GM23248 (cell line): ENCODE results near the gene FGGY. TPM values are rescaled to one million over a fixed set of nuclear protein-coding genes. Genes with fewer than 3 reads are reported as not detected.

Experiments
- DNase-seq: peaks from one replicate; pipeline ENCODE4 v3.0.0-alpha.2; 2015
- H2AFZ ChIP-seq: fragments of 200-600 bp; sonication (generic); 2 replicates; pipeline ENCODE4 v1.6.1; 2016; ENCODE audit warnings: antibody characterized with exemption
- H3F3A ChIP-seq: fragments of 200-600 bp; sonication (generic); 2 replicates; pipeline ENCODE4 v1.6.1; 2016; ENCODE audit warnings: mild to moderate bottlenecking, antibody characterized with exemption, mixed run types; ENCODE audit not compliant: insufficient read depth
- H3K27ac ChIP-seq: fragments of 200-600 bp; sonication (generic); 2 replicates; pipeline ENCODE4 v1.5.1; 2016; ENCODE audit warnings: mild to moderate bottlenecking
- H3K27me3 ChIP-seq: fragments of 200-600 bp; sonication (generic); replicated peaks from 2 replicates; pipeline ENCODE4 v1.6.1; 2016; ENCODE audit warnings: mild to moderate bottlenecking; ENCODE audit not compliant: insufficient read depth
- H3K36me3 ChIP-seq: fragments of 200-600 bp; sonication (generic); 2 replicates; pipeline ENCODE4 v1.6.1; 2016; ENCODE audit warnings: low read depth, mild to moderate bottlenecking
- H3K4me1 ChIP-seq: fragments of 200-600 bp; sonication (generic); 2 replicates; pipeline ENCODE4 v1.6.1; 2016; ENCODE audit warnings: mild to moderate bottlenecking; ENCODE audit not compliant: insufficient read depth
- H3K4me2 ChIP-seq: fragments of 200-600 bp; sonication (generic); one replicate; pipeline ENCODE4 v1.6.1; 2016; ENCODE audit warnings: mild to moderate bottlenecking; ENCODE audit not compliant: unreplicated experiment
- H3K4me3 ChIP-seq: fragments of 200-600 bp; sonication (generic); 2 replicates; pipeline ENCODE4 v1.5.1; 2016; ENCODE audit warnings: mild to moderate bottlenecking
- H3K79me2 ChIP-seq: fragments of 200-600 bp; sonication (generic); 2 replicates; pipeline ENCODE4 v1.6.1; 2016; ENCODE audit warnings: mild to moderate bottlenecking; ENCODE audit not compliant: insufficient read depth
- H3K9ac ChIP-seq: fragments of 200-600 bp; sonication (generic); 2 replicates; pipeline ENCODE4 v1.6.1; 2016; ENCODE audit warnings: mild to moderate bottlenecking
- H3K9me2 ChIP-seq: fragments of 200-600 bp; sonication (generic); 2 replicates; pipeline ENCODE4 v1.6.1; 2016; ENCODE audit warnings: mixed run types, mild to moderate bottlenecking, moderate library complexity; ENCODE audit not compliant: insufficient read depth
- H3K9me3 ChIP-seq: fragments of 200-600 bp; sonication (generic); one replicate; pipeline ENCODE4 v1.6.1; 2017; ENCODE audit warnings: low read depth
- H4K20me1 ChIP-seq: fragments of 200-600 bp; sonication (generic); 2 replicates; pipeline ENCODE4 v1.6.0; 2016; ENCODE audit not compliant: insufficient read depth
- EZH2 ChIP-seq: fragments of 200-600 bp; sonication (generic); IDR thresholded peaks from 2 replicates; pipeline ENCODE4 v1.6.1; 2018; ENCODE audit warnings: antibody characterized with exemption, mild to moderate bottlenecking; ENCODE audit not compliant: insufficient read depth, poor library complexity, severe bottlenecking
- EZH2phosphoT487 ChIP-seq: fragments of 200-600 bp; sonication (generic); IDR thresholded peaks from 2 replicates; pipeline ENCODE4 v1.6.1; 2018; ENCODE audit warnings: antibody characterized with exemption, moderate library complexity, mild to moderate bottlenecking, low read depth; ENCODE audit not compliant: insufficient read depth
- WGBS, 2 experiments: methylation state at CpG; one replicate each; pipeline ENCODE4 v1.1.6; 2015 to 2017; ENCODE audit warnings: low lambda C conversion rate in 2 of 2, low coverage in 1 of 2; ENCODE audit errors: missing lambda C conversion rate in 2 of 2; 5-methylcytosine and 5-hydroxymethylcytosine counted together
- in situ Hi-C: fragments of 300-500 bp; cut with MboI; formaldehyde crosslinking; loops from 2 replicates; pipeline ENCODE4 v1.15.0; 2020
- polyA plus RNA-seq: library from polyadenylated mRNA; unstranded; fragments of >200 nt; fragmentation: Nextera tagmentation; extraction: Ambion mirVana; gene quantifications from 2 replicates; pipeline ENCODE4 v1.2.1, GENCODE V29; 2016
- total RNA-seq: library from RNA; depleted of rRNA; stranded (reverse); fragments of >200 nt; shearing (Covaris generic); gene quantifications from 2 replicates; pipeline ENCODE4 v1.2.3, GENCODE V29; 2014

The FGGY gene
- total and polyA plus RNA-seq, 2 experiments from 2014 or later, result 12.8 to 16.9 TPM

GRCh38 chr1:59619557-59619956 is 322.7 kb downstream of the FGGY start:
- Histone ChIP-seq H3K27me3 (no peaks in the 10 kb centered on the region), H3F3A (no peaks in the 10 kb centered on the region), H2AFZ (no peak overlapping the region), H3K4me2 (no peak overlapping the region), H3K9me3 (no peaks in the 10 kb centered on the region), H3K4me1 (no peaks in the 10 kb centered on the region), H3K27ac (no peak overlapping the region), H3K79me2 (no peaks in the 10 kb centered on the region), H3K4me3 (no peak overlapping the region), H3K9ac (no peak overlapping the region), H4K20me1 (no peaks in the 10 kb centered on the region), H3K9me2 (no peaks in the 10 kb centered on the region; the same call in 1 of the 2 replicates), H3K36me3 (no peaks in the 10 kb centered on the region)
- 97 to 98% methylated on average over 2 of the region's 2 CpGs for WGBS, 2 experiments
- TF ChIP-seq EZH2phosphoT487 (no peak), EZH2 (no peak)
- in situ Hi-C loops, result no loop called here
- no peak for DNase-seq

- Histone ChIP-seq H3K4me3 (no peak overlapping the region), H3K4me1 (no peaks in the 10 kb centered on the region), H3K79me2 (no peaks in the 10 kb centered on the region), H4K20me1 (no peaks in the 10 kb centered on the region), H3K27me3 (no peaks in the 10 kb centered on the region), H3K36me3 (no peaks in the 10 kb centered on the region), H3K9me3 (no peaks in the 10 kb centered on the region), H3K27ac (no peak overlapping the region), H3K9me2 (no peaks in the 10 kb centered on the region), H3F3A (no peaks in the 10 kb centered on the region), H3K4me2 (no peak overlapping the region), H2AFZ (no peak overlapping the region), H3K9ac (no peak overlapping the region)
- DNase-seq, result no peak
- in situ Hi-C loops, result no loop called here
- no peak for TF ChIP-seq EZH2
- no peak for TF ChIP-seq EZH2phosphoT487
These were observed 328.5 kb downstream of the FGGY start for GRCh38 chr1:59625384-59625783.

GRCh38 chr1:59631561-59632255 is 334.8 kb downstream of the FGGY start:
- no peaks in the 10 kb centered on the region for H3F3A ChIP-seq
- H3K4me1 ChIP-seq, result no peaks in the 10 kb centered on the region
- in situ Hi-C loops, result no loop called here
- H3K27ac ChIP-seq, result no peak overlapping the region
- WGBS, 2 experiments, result 66 to 80% methylated on average over 1 of the region's 1 CpG
- H3K36me3 ChIP-seq, result no peaks in the 10 kb centered on the region
- DNase-seq, result no peak
- no peaks in the 10 kb centered on the region for H3K27me3 ChIP-seq
- no peak overlapping the region for H3K4me3 ChIP-seq
- H3K79me2 ChIP-seq, result no peaks in the 10 kb centered on the region
- no peaks in the 10 kb centered on the region for H3K9me3 ChIP-seq
- no peak overlapping the region for H2AFZ ChIP-seq
- H3K9ac ChIP-seq, result no peak overlapping the region
- no peaks in the 10 kb centered on the region for H4K20me1 ChIP-seq
- TF ChIP-seq EZH2 (no peak), EZH2phosphoT487 (no peak)
- no peak overlapping the region for H3K4me2 ChIP-seq
- no peaks in the 10 kb centered on the region for H3K9me2 ChIP-seq

GRCh38 chr1:59635097-59635496 is 338.2 kb downstream of the FGGY start:
- no peak overlapping the region for H3K9ac ChIP-seq
- H3K4me3 ChIP-seq, result no peak overlapping the region
- no peak for DNase-seq
- no peak overlapping the region for H3K27ac ChIP-seq
- in situ Hi-C loops, result no loop called here
- no peaks in the 10 kb centered on the region for H3K79me2 ChIP-seq
- WGBS, 2 experiments, result 89 to 97% methylated on average over 2 of the region's 2 CpGs
- H3K36me3 ChIP-seq, result no peaks in the 10 kb centered on the region
- no peak overlapping the region for H3K4me2 ChIP-seq
- H3F3A ChIP-seq, result peaks cover 5% of the 10 kb centered on the region; the same call in 1 of the 2 replicates
- H3K9me3 ChIP-seq, result no peaks in the 10 kb centered on the region
- H3K4me1 ChIP-seq, result peaks cover 12% of the 10 kb centered on the region
- TF ChIP-seq EZH2phosphoT487 (no peak), EZH2 (no peak)
- no peaks in the 10 kb centered on the region for H3K9me2 ChIP-seq
- no peaks in the 10 kb centered on the region for H3K27me3 ChIP-seq
- H4K20me1 ChIP-seq, result no peaks in the 10 kb centered on the region
- H2AFZ ChIP-seq, result no peak overlapping the region
